Bronchus fibroblast of lung (primary cell): ENCODE data around the gene TRIM25. TPM values are rescaled to one million over a fixed set of nuclear protein-coding genes. Genes with fewer than 3 reads are reported as not detected.

ENCODE experiments used
- total RNA-seq: library from RNA; depleted of rRNA; stranded (reverse); fragments of >200 nt; gene quantifications from 2 replicates; pipeline ENCODE4 v1.2.3, GENCODE V29; 2015

TRIM25 gene
- 23.2 and 24.4 TPM in 2 replicates for total RNA-seq

GRCh38 chr17:56913867-56914580 lies at the start of gene TRIM25:
Gene TRIM25, minus strand, starts transcription at chr17:56914049. Its CDS starts 61 bp downstream, at chr17:56913988.

GRCh38 chr17:56960596-56961538 lies 47.0 kb upstream of the TRIM25 start, which contains the start of gene COIL:
Gene COIL, minus strand, starts transcription at chr17:56961050. Its CDS starts 31 bp downstream, at chr17:56961019.

Other genes starting within 250 kb of the TRIM25 start
- 1.0 and 1.3 TPM in 2 replicates for gene C17orf67, start 80.1 kb downstream of the TRIM25 start, total RNA-seq
- 1.2 and 2.2 TPM in 2 replicates for gene DGKE, start 79.9 kb downstream of the TRIM25 start, total RNA-seq
- 10.3 and 11.6 TPM in 2 replicates for gene COIL, start 47.0 kb upstream of the TRIM25 start, total RNA-seq
- gene SCPEP1, start 64.1 kb upstream of the TRIM25 start, total RNA-seq: 27.7 and 27.9 TPM in 2 replicates
- gene AKAP1, start 171.2 kb upstream of the TRIM25 start, total RNA-seq: 14.3 and 20.5 TPM in 2 replicates